Measurements from ENCODE around the gene FRMD3.
"Not testable (repeated sequence)": the region's sequence is repeated elsewhere in the genome, so short reads cannot be mapped to it uniquely, and the experiment has no call there.

The FRMD3 gene

GRCh38 chr9:83521411-83521810 is 16.8 kb downstream of the FRMD3 start:
- DNase-seq (ENCODE audit: low spot score), result no peak

- DNase-seq (ENCODE audit: low spot score), result no peak
Measured at GRCh38 chr9:83521011-83521410, 17.2 kb downstream of the FRMD3 start.

- no peak for DNase-seq (ENCODE audit: low spot score)
Measured at GRCh38 chr9:83520292-83520691, 17.9 kb downstream of the FRMD3 start.

- not testable (repeated sequence) for DNase-seq (ENCODE audit: low spot score)
Measured at GRCh38 chr9:83517980-83518379, 20.2 kb downstream of the FRMD3 start.

GRCh38 chr9:83514767-83515166 is 23.4 kb downstream of the FRMD3 start:
- no peak for DNase-seq (ENCODE audit: low spot score)

GRCh38 chr9:83512621-83513020 is 25.6 kb downstream of the FRMD3 start:
- DNase-seq (ENCODE audit: low spot score), result no peak

GRCh38 chr9:83511051-83511450 is 27.1 kb downstream of the FRMD3 start:
- peak; percentile 12 for DNase-seq (ENCODE audit: low spot score)

GRCh38 chr9:83509402-83509801 is 28.8 kb downstream of the FRMD3 start:
- peak; percentile 38 for DNase-seq (ENCODE audit: low spot score)

GRCh38 chr9:83508067-83508466 is 30.1 kb downstream of the FRMD3 start:
- DNase-seq (ENCODE audit: low spot score), result no peak

- no peak for DNase-seq (ENCODE audit: low spot score)
Measured at GRCh38 chr9:83505282-83505681, 32.9 kb downstream of the FRMD3 start.

GRCh38 chr9:83503866-83504265 is 34.3 kb downstream of the FRMD3 start:
- DNase-seq (ENCODE audit: low spot score), result no peak

GRCh38 chr9:83501565-83501964 is 36.6 kb downstream of the FRMD3 start:
- DNase-seq (ENCODE audit: low spot score), result no peak

GRCh38 chr9:83497441-83497840 is 40.8 kb downstream of the FRMD3 start:
- DNase-seq (ENCODE audit: low spot score), result no peak

- DNase-seq (ENCODE audit: low spot score), result no peak
Measured at GRCh38 chr9:83491995-83492394, 46.2 kb downstream of the FRMD3 start.

- DNase-seq (ENCODE audit: low spot score), result no peak
Measured at GRCh38 chr9:83491413-83491812, 46.8 kb downstream of the FRMD3 start.

- no peak for DNase-seq (ENCODE audit: low spot score)
Measured at GRCh38 chr9:83489961-83490360, 48.2 kb downstream of the FRMD3 start.

GRCh38 chr9:83484990-83485389 is 53.2 kb downstream of the FRMD3 start:
- no peak for DNase-seq (ENCODE audit: low spot score)

GRCh38 chr9:83483223-83483622 is 55.0 kb downstream of the FRMD3 start:
- no peak for DNase-seq (ENCODE audit: low spot score)

- no peak for DNase-seq (ENCODE audit: low spot score)
Measured at GRCh38 chr9:83479765-83480164, 58.4 kb downstream of the FRMD3 start.

- DNase-seq (ENCODE audit: low spot score), result peak; percentile 9
Measured at GRCh38 chr9:83477571-83477970, 60.6 kb downstream of the FRMD3 start.

- DNase-seq (ENCODE audit: low spot score), result no peak
Measured at GRCh38 chr9:83477120-83477519, 61.1 kb downstream of the FRMD3 start.

GRCh38 chr9:83476513-83476912 is 61.7 kb downstream of the FRMD3 start:
- DNase-seq (ENCODE audit: low spot score), result no peak

GRCh38 chr9:83475741-83476140 is 62.5 kb downstream of the FRMD3 start:
- no peak for DNase-seq (ENCODE audit: low spot score)

GRCh38 chr9:83474631-83475030 is 63.6 kb downstream of the FRMD3 start:
- no peak for DNase-seq (ENCODE audit: low spot score)

- DNase-seq (ENCODE audit: low spot score), result no peak
Measured at GRCh38 chr9:83473488-83473971, 64.7 kb downstream of the FRMD3 start.
